Embryonic facial prominence (tissue), 1 donor: ENCODE results near the gene OR2A14.
"Not testable (repeated sequence)": the region's sequence is repeated elsewhere in the genome, so short reads cannot be mapped to it uniquely, and the experiment has no call there.

Source experiments
- DNase-seq: peaks from one replicate; pipeline ENCODE4 v3.0.0-alpha.2; 2016; ENCODE audit errors: extremely low spot score

OR2A14 gene

GRCh38 chr7:144148224-144148827 lies 25.4 kb downstream of the OR2A14 start:
- no peak for DNase-seq

GRCh38 chr7:144158861-144159260 lies 35.9 kb downstream of the OR2A14 start:
- DNase-seq, result no peak

- no peak for DNase-seq
Measured at GRCh38 chr7:144164784-144165183, 41.8 kb downstream of the OR2A14 start.

DNA sequence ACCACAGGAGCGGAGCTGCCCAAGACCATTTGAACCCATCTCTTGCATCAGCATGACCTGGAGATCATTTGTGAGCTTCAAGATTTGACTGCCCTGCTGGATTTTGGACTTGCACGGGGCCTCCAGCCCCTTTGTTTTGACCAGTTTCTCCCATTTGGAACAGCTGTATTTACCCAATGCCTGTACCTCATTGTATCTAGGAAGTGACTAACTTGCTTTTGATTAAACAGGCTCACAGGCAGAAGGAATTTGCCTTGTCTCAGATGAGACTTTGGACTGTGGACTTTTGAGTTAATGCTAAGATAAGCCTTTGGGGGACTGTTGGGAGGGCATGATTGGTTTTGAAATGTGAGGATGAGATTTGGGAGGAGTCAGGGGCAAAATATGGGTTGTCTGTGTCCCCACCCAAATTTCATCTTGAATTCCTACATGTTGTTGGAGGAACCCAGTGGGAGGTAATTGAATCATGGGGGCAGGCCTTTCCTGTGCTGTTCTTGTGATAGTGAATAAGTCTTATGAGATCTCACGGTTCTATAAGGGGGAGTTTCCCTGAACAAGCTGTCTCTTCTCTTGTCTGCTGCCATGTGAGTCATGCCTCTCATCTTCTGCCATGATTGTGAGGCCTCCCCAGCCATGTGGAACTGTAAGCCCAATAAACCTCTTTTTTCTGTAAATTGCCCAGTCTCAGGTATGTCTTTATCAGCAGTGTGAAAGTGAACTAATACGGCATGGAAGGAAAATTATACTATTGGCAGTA lies 48.8 kb downstream of the OR2A14 start:
- DNase-seq, result not testable (repeated sequence)

DNA sequence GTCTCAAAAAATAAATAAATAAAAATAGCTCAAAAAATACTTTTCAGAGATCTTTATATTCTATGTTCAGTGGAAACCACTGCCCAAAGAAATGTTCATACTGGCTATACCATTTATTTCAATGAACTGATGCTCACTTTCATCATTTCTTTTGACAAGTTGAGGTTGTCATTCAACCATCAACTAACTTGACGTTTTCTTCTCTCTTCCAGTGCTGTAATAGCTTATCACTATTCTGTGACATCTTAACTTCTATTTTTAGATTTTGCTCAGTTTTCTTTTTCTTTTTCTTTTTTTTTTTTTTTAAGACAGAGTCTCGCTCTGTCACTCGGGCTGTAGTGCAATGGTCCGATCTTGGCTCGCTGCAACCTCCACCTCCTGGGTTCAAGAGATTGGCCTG lies 51.6 kb downstream of the OR2A14 start:
- DNase-seq, result no peak

DNA sequence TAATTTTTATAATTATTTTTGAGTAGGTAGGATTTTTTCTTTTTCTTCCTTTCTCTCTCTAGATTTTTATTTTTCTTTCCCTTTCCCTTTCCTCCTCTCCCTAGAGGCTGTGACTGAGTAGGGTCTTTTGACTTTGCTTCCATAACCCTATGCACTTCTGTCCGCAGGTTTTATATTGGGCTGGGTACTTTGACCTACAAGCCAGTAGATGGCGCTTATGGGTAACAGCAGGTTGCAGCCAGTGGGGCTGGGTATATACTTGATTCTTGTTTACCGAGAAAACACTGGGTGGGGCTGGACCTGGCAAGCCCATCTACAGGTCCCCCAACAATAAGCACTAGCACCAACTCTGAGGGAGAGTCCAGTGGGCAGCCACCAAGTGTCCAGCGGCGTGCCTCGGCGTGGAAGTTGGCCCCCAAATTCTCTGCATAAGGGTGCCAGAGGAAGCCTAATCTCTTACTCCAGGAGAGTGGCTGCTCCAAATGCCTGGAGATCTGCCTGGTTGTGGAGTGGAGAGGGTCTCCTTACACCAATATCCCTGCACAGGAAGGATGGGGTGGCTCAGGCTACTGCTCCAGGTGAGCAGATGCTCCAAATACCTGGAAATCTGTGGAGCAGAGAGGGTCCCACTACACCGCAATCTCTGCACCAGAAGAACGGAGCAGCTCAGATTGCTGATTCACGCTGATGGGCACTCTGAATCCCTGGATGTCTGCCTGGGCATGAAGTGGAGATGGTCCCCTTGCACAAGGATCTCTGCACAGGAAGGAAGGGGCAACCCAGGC lies 55.6 kb downstream of the OR2A14 start:
- DNase-seq, result not testable (repeated sequence)

GRCh38 chr7:144179165-144179479 lies 56.1 kb downstream of the OR2A14 start:
- not testable (repeated sequence) for DNase-seq
